ENCODE measurements around the gene LUC7L2. TPM values are rescaled to one million over a fixed set of nuclear protein-coding genes. Genes with fewer than 3 reads are reported as not detected.
"Not testable (repeated sequence)": the region's sequence is repeated elsewhere in the genome, so short reads cannot be mapped to it uniquely, and the experiment has no call there.

Gene LUC7L2
- total RNA-seq, 5 donors from 2014 or later (not counting 1 experiment from before 2014, with no cell fraction given): 131 to 169 (median 142) TPM

DNA sequence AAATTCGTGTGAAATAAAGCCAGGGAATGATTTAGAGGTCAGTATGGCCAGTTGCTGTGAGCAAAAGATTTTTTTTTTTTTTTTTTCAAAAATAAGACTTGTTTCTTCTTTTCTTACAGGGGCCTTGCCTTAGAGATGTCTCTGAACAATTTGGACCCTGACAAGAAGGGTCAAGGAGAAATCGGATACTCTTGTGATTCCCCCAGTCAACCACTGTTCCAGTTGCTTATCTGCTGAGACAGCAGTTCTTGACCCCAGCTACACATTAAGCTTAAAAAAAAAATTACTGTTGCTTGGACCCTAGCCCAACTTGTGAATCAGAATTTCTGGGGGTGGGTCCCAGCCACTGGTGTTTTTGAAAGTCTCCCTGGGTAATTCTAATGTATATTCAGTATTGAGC, 30.6 kb upstream of the LUC7L2 start:
- Histone ChIP-seq H3K4me3 (ENCODE audit: control insufficient read depth in 1 of 2, extremely low read depth in 1 of 2, low read length in 1 of 2) (no peak overlapping the region), H3K27ac (ENCODE audit: low read length) (no peak overlapping the region), H3K9me3 (no peaks in the 10 kb centered on the region), H3K36me3 (ENCODE audit: control insufficient read depth in 2 of 2, extremely low read depth in 1 of 2, insufficient read depth in 1 of 2, low read length in 1 of 2) (no peaks in the 10 kb centered on the region), H3K4me1 (ENCODE audit: control insufficient read depth in 1 of 2, extremely low read depth in 1 of 2, insufficient read depth in 2 of 2, low read length in 2 of 2) (no peaks in the 10 kb centered on the region), H3K27me3 (replicated peaks in 1 of 2; ENCODE audit: control insufficient read depth in 2 of 2, extremely low read depth in 1 of 2, insufficient read depth in 2 of 2, low read length in 1 of 2) (no peaks in the 10 kb centered on the region)
- DNase-seq: no peak
- H3K9me3 Mint-ChIP-seq: peaks cover 0 to 7% (median 0%) of the 10 kb centered on the region in 3 donors
- WGBS (ENCODE audit: insufficient coverage): no CpG with 5 or more reads among the region's 2 CpGs
- no peak for ATAC-seq (replicated peaks in 1 of 4)
- no peaks in the 10 kb centered on the region for H3K27me3 Mint-ChIP-seq
- ChIA-PET POLR2A (no interaction called here), CTCF (interaction anchor here in 1 of 2 donors (1.2 kb wide), 1 partner anchor 45 kb away, joined by 3 read pairs; no protein-coding TSS in a partner anchor)
- H3K4me3 Mint-ChIP-seq: no peak overlapping the region
- no peaks in the 10 kb centered on the region for H3K36me3 Mint-ChIP-seq
- no peak overlapping the region for H3K27ac Mint-ChIP-seq
- peaks cover 13 to 14% (median 14%) of the 10 kb centered on the region in 3 donors for H3K4me1 Mint-ChIP-seq

DNA sequence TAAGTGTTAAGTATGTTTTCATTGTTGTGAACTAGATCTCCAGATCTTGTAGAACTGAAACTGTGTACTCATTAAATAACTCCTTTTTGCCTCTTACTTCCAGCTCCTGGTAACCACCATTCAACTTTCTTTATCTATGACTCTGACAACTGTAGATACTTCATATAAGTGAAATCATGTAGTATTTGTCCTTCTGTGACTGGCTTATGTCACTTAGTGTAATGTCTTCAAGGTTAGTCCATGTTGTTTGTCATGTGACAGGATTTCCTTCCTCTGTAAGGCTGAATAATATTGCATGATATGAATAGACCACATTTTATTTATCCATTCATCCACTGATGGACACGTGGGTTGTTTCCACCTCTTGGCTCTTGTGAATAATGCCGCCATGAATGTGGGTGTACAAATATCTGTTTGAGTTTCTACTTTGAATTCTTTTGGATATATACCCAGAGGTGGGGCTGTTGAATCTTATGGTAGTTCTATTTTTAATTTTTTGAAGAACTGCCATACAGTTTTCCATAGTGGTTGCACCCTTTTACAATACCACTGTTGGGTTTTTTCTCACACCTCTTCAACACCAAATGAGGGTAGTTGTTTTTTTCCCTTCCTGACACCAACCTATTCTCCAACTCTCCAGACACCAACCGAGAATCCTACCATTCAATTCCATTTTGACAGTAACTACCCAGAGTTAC, 29.2 kb upstream of the LUC7L2 start:
- WGBS (ENCODE audit: insufficient coverage): no CpG with 5 or more reads among the region's 3 CpGs
- peak overlapping the region in 1 of 2 donors; percentile 19 for H3K27ac Mint-ChIP-seq
- no peak for DNase-seq
- H3K4me1 Mint-ChIP-seq: peaks cover 13 to 14% (median 14%) of the 10 kb centered on the region in 3 donors
- POLR2A ChIA-PET: no interaction called here
- H3K27me3 ChIP-seq (replicated peaks in 1 of 2; ENCODE audit: control insufficient read depth in 2 of 2, extremely low read depth in 1 of 2, insufficient read depth in 2 of 2, low read length in 1 of 2): no peaks in the 10 kb centered on the region
- peaks cover 0 to 7% (median 0%) of the 10 kb centered on the region in 3 donors for H3K9me3 Mint-ChIP-seq
- H3K4me3 ChIP-seq (ENCODE audit: control insufficient read depth in 1 of 2, extremely low read depth in 1 of 2, low read length in 1 of 2): no peak overlapping the region
- H3K9me3 ChIP-seq: no peaks in the 10 kb centered on the region
- H3K4me3 Mint-ChIP-seq: no peak overlapping the region
- H3K4me1 ChIP-seq (ENCODE audit: control insufficient read depth in 1 of 2, extremely low read depth in 1 of 2, insufficient read depth in 2 of 2, low read length in 2 of 2): no peaks in the 10 kb centered on the region
- no peaks in the 10 kb centered on the region for H3K36me3 ChIP-seq (ENCODE audit: control insufficient read depth in 2 of 2, extremely low read depth in 1 of 2, insufficient read depth in 1 of 2, low read length in 1 of 2)
- no peaks in the 10 kb centered on the region for H3K36me3 Mint-ChIP-seq
- H3K27ac ChIP-seq (ENCODE audit: low read length): no peak overlapping the region
- CTCF ChIA-PET: interaction anchor here in 1 of 2 donors (0.6 kb wide), 1 partner anchor 9 kb away, joined by 3 read pairs; no protein-coding TSS in a partner anchor
- H3K27me3 Mint-ChIP-seq: no peaks in the 10 kb centered on the region
- peak in 2 of 4 experiments; percentile 42 to 51 for ATAC-seq (replicated peaks in 1 of 4)

DNA sequence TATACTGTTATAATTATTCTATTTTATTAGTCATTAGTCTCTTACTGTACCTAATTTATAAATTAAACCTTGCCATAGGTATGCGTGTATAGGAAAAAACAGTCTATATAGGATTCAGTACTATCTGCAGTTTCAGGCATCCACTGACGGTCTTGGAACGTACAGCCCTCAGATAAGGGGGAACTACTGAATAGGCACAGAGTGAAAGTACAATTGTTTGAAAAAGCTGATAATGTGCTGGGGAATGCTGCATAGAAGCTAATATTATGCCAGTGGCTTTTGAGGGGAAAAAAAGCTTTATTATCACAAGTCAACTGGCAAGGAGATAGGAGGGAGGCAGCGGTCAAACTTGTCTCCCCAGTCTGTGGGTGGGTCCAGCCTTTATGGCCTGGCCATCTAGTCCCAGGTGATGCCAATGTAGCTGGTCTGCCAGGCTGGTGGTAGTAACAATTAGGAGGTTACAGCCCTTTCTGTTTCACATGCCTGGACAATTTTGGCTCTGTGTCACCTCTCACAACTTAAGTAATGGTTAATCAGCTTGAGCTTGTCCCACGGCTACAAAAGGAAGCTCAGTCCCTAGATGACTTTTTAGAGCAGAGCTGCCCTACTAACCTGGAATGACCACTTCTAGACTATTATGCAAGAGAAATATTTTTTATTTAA, 26.9 kb upstream of the LUC7L2 start:
- no peaks in the 10 kb centered on the region for H3K36me3 Mint-ChIP-seq
- CTCF ChIA-PET: interaction anchor here in 1 of 2 donors (0.7 kb wide), 1 partner anchor 26 kb away, joined by 4 read pairs; no protein-coding TSS in a partner anchor
- H3K27ac Mint-ChIP-seq: no peak overlapping the region
- ATAC-seq (replicated peaks in 1 of 4) (no peak), DNase-seq (no peak)
- no peak overlapping the region for H3K4me3 ChIP-seq (ENCODE audit: control insufficient read depth in 1 of 2, extremely low read depth in 1 of 2, low read length in 1 of 2)
- no peaks in the 10 kb centered on the region for H3K27me3 ChIP-seq (replicated peaks in 1 of 2; ENCODE audit: control insufficient read depth in 2 of 2, extremely low read depth in 1 of 2, insufficient read depth in 2 of 2, low read length in 1 of 2)
- no peaks in the 10 kb centered on the region for H3K36me3 ChIP-seq (ENCODE audit: control insufficient read depth in 2 of 2, extremely low read depth in 1 of 2, insufficient read depth in 1 of 2, low read length in 1 of 2)
- H3K9me3 Mint-ChIP-seq: peaks cover 0 to 7% (median 0%) of the 10 kb centered on the region in 3 donors
- POLR2A ChIA-PET: no interaction called here
- H3K27me3 Mint-ChIP-seq: no peaks in the 10 kb centered on the region
- no peak overlapping the region for H3K4me3 Mint-ChIP-seq
- no peak overlapping the region for H3K27ac ChIP-seq (ENCODE audit: low read length)
- no peaks in the 10 kb centered on the region for H3K4me1 ChIP-seq (ENCODE audit: control insufficient read depth in 1 of 2, extremely low read depth in 1 of 2, insufficient read depth in 2 of 2, low read length in 2 of 2)
- peaks cover 13 to 14% (median 14%) of the 10 kb centered on the region in 3 donors for H3K4me1 Mint-ChIP-seq
- no peaks in the 10 kb centered on the region for H3K9me3 ChIP-seq
- 90% methylated on average over 3 of the region's 5 CpGs for WGBS (ENCODE audit: insufficient coverage)

DNA sequence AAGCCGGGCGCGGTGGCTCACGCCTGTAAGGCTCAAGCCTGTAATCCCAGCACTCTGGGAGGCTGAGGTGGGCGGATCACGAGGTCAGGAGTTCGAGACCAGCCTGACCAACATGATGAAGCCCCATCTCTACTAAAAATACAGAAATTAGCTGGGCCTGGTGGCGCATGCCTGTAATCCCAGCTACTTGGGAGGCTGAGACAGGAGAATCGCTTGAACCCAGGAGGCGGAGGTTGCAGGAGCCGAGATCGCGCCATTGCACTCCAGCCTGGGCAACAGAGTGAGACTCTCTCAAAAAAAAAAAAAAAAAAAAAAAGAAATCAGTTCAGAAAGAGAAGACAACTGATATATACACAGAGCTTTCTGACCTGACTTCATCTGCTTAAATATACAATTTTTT, 26.3 kb upstream of the LUC7L2 start:
- peaks cover 13 to 14% (median 14%) of the 10 kb centered on the region in 3 donors for H3K4me1 Mint-ChIP-seq
- not testable (repeated sequence) for H3K4me3 Mint-ChIP-seq; H3K27me3 ChIP-seq (replicated peaks in 1 of 2; ENCODE audit: control insufficient read depth in 2 of 2, extremely low read depth in 1 of 2, insufficient read depth in 2 of 2, low read length in 1 of 2); H3K27ac ChIP-seq (ENCODE audit: low read length); H3K4me1 ChIP-seq (ENCODE audit: control insufficient read depth in 1 of 2, extremely low read depth in 1 of 2, insufficient read depth in 2 of 2, low read length in 2 of 2); H3K4me3 ChIP-seq (ENCODE audit: control insufficient read depth in 1 of 2, extremely low read depth in 1 of 2, low read length in 1 of 2); H3K27ac Mint-ChIP-seq; H3K36me3 Mint-ChIP-seq; H3K9me3 ChIP-seq; DNase-seq; H3K9me3 Mint-ChIP-seq; H3K27me3 Mint-ChIP-seq; H3K36me3 ChIP-seq (ENCODE audit: control insufficient read depth in 2 of 2, extremely low read depth in 1 of 2, insufficient read depth in 1 of 2, low read length in 1 of 2); ATAC-seq (replicated peaks in 1 of 4)
- WGBS (ENCODE audit: insufficient coverage): 100% methylated on average over 1 of the region's 13 CpGs
- POLR2A ChIA-PET: interaction anchor here in 1 of 2 donors (0.6 to 0.7 kb wide), 2 partner anchors 27 to 52 kb away, joined by 3 to 6 read pairs; no protein-coding TSS in a partner anchor
- CTCF ChIA-PET: interaction anchor here in 1 of 2 donors (0.7 kb wide), 2 partner anchors 25 to 951 kb away, joined by 4 to 5 read pairs; no protein-coding TSS in a partner anchor

DNA sequence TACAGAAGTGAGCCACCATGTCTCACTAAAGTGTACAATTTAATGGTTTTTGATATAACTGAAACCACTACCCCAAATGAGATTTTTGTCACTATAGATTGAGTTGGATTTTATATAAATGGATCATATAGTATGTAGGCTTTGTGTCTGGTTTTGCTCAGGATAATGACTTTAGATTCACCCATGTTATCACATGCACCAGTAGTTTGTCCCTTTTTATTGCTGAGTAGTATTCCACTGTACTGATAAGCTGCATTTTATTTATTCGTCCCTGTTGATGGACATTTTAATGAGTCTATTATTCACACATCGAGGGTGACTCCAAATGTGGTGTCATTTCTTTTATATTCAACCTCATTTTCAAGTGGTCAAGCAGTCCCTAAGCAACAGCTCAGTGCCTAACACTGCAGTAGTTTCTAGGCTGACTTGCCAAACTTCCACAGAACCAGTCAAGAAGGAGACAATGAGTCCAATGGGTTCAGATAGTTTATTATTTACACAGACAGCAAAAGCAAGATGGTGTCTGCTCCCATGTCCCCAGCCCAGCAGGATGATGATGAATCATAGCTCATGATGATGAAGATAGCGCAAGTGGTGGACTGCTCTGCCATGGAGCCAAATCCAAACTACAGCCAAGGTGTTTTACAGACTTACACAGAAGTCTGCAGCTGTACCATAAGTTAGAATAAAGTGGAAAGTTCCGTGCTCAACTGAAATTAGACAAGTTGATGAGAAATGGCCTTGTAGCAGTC, 25.1 kb upstream of the LUC7L2 start:
- Mint-ChIP-seq H3K4me1 (peaks cover 18 to 21% (median 19%) of the 10 kb centered on the region in 3 donors), H3K27ac (no peak overlapping the region), H3K27me3 (no peaks in the 10 kb centered on the region), H3K9me3 (peaks cover 0 to 7% (median 3%) of the 10 kb centered on the region in 3 donors), H3K36me3 (no peaks in the 10 kb centered on the region), H3K4me3 (no peak overlapping the region)
- Histone ChIP-seq H3K27ac (ENCODE audit: low read length) (no peak overlapping the region), H3K36me3 (ENCODE audit: control insufficient read depth in 2 of 2, extremely low read depth in 1 of 2, insufficient read depth in 1 of 2, low read length in 1 of 2) (no peaks in the 10 kb centered on the region), H3K27me3 (replicated peaks in 1 of 2; ENCODE audit: control insufficient read depth in 2 of 2, extremely low read depth in 1 of 2, insufficient read depth in 2 of 2, low read length in 1 of 2) (no peaks in the 10 kb centered on the region), H3K9me3 (no peaks in the 10 kb centered on the region), H3K4me1 (ENCODE audit: control insufficient read depth in 1 of 2, extremely low read depth in 1 of 2, insufficient read depth in 2 of 2, low read length in 2 of 2) (peaks cover 0 to 2% of the 10 kb centered on the region in 2 experiments), H3K4me3 (ENCODE audit: control insufficient read depth in 1 of 2, extremely low read depth in 1 of 2, low read length in 1 of 2) (no peak overlapping the region)
- CTCF ChIA-PET: interaction anchor here in 1 of 2 donors (0.7 kb wide), 1 partner anchor 949 kb away, joined by 5 read pairs; no protein-coding TSS in a partner anchor
- POLR2A ChIA-PET: interaction anchor here in 1 of 2 donors (0.5 kb wide), 2 partner anchors 20 to 28 kb away, joined by 3 read pairs; no protein-coding TSS in a partner anchor
- WGBS (ENCODE audit: insufficient coverage): 89% methylated on average over 2 of the region's 4 CpGs
- ATAC-seq (replicated peaks in 1 of 4) (no peak), DNase-seq (no peak)

DNA sequence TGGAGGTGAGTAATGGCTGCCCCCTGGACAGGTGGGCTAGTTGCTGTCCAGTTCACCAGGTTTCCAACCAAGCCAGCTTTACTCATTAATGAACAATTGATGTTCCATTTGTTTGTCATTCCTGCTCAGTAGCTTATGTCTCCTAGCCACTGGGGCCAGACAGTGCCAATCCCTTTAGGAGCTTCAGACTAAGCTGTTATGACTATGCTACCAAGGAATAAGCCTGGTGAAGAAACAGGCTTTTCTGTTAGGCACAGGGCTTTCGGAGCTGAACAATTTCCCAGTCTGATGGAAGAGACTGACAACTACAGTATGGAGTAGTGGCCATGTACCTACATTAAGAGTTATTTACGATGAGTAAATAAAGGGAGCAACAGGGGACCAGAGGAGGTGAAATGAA, 20.7 kb upstream of the LUC7L2 start:
- ChIA-PET CTCF (interaction anchor here (0.6 to 1.6 kb wide), 4 partner anchors 8 to 452 kb away, joined by 3 to 6 read pairs (median 3); partner anchors contain the start of gene LUC7L2 (in 1 of the 2)), POLR2A (interaction anchor here in 1 of 2 donors (1.0 kb wide), 1 partner anchor 34 kb away, joined by 4 read pairs; no protein-coding TSS in a partner anchor)
- peaks cover 0 to 3% (median 0%) of the 10 kb centered on the region in 3 donors for H3K9me3 Mint-ChIP-seq
- peak overlapping the region; percentile 96 to 99 (median 96) for H3K4me3 Mint-ChIP-seq
- H3K27me3 Mint-ChIP-seq: peaks cover 4 to 7% of the 10 kb centered on the region in 2 donors
- Histone ChIP-seq H3K4me1 (ENCODE audit: control insufficient read depth in 1 of 2, extremely low read depth in 1 of 2, insufficient read depth in 2 of 2, low read length in 2 of 2) (peaks cover 8 to 26% of the 10 kb centered on the region in 2 experiments), H3K27ac (ENCODE audit: low read length) (no peak overlapping the region), H3K36me3 (ENCODE audit: control insufficient read depth in 2 of 2, extremely low read depth in 1 of 2, insufficient read depth in 1 of 2, low read length in 1 of 2) (peaks cover 0 to under 1% of the 10 kb centered on the region in 2 donors), H3K9me3 (no peaks in the 10 kb centered on the region), H3K27me3 (replicated peaks in 1 of 2; ENCODE audit: control insufficient read depth in 2 of 2, extremely low read depth in 1 of 2, insufficient read depth in 2 of 2, low read length in 1 of 2) (no peaks in the 10 kb centered on the region), H3K4me3 (ENCODE audit: control insufficient read depth in 1 of 2, extremely low read depth in 1 of 2, low read length in 1 of 2) (no peak overlapping the region)
- H3K27ac Mint-ChIP-seq: peak overlapping the region; percentile 41 to 83
- H3K4me1 Mint-ChIP-seq: peaks cover 29 to 39% (median 33%) of the 10 kb centered on the region in 3 donors
- no peak for ATAC-seq (replicated peaks in 1 of 4)
- peaks cover 4% of the 10 kb centered on the region for H3K36me3 Mint-ChIP-seq
- DNase-seq: no peak
- 100% methylated on average over 2 of the region's 2 CpGs for WGBS (ENCODE audit: insufficient coverage)

Measured in T-cell (primary cell).